IMR-90 (cell line): ENCODE results near the gene CAPN8. TPM values are rescaled to one million over a fixed set of nuclear protein-coding genes. Genes with fewer than 3 reads are reported as not detected.

Experiments used
- ATAC-seq: fragments of 200-7000 bp; cut with Tn5 transposase; 2 replicates; pipeline ENCODE4 v1.9.1; 2020; ENCODE audit warnings: low read depth, mild to moderate bottlenecking, moderate library complexity
- BruUV-seq: library from RNA; stranded (reverse); fragments of 400-500 nt; replicated peaks from 2 replicates; lab custom pipeline; 2021; lab: Mats Ljungman, UMichigan
- CTCF ChIA-PET: fragments of 300-600 bp; formaldehyde crosslinking; extraction: SDS; loops from one replicate; lab custom pipeline; 2021; ENCODE audit warnings: antibody characterized with exemption; lab: Yijun Ruan, JAX
- POLR2A ChIA-PET: fragments of 300-600 bp; sonication (Branson Sonifier 250); formaldehyde crosslinking; loops from one replicate; lab custom pipeline; 2022; ENCODE audit warnings: antibody characterized with exemption; ENCODE audit not compliant: unreplicated experiment; lab: Charles Lee
- DNase-seq: peaks from one replicate; pipeline ENCODE4 v3.0.0; 2013
- H2AFZ ChIP-seq: replicated peaks from 2 replicates; pipeline ENCODE3; 2013; ENCODE audit warnings: low read length, mild to moderate bottlenecking; ENCODE audit not compliant: poor library complexity
- H2AK5ac ChIP-seq: 2 replicates; pipeline ENCODE4 v1.6.1; 2013; ENCODE audit warnings: low read depth, low read length, inconsistent platforms
- H2AK9ac ChIP-seq: replicated peaks from 2 replicates; pipeline ENCODE3; 2013; ENCODE audit warnings: mild to moderate bottlenecking, low read depth, low read length, moderate library complexity; ENCODE audit not compliant: poor library complexity
- H2BK120ac ChIP-seq: 2 replicates; pipeline ENCODE4 v1.6.1; 2013; ENCODE audit warnings: low read depth, low read length, inconsistent platforms
- H2BK15ac ChIP-seq: 3 replicates; pipeline ENCODE4 v1.6.1; 2013; ENCODE audit warnings: low read depth, low read length, inconsistent platforms
- H2BK20ac ChIP-seq: 2 replicates; pipeline ENCODE4 v1.6.1; 2013; ENCODE audit warnings: low read depth, mild to moderate bottlenecking, inconsistent platforms, low read length, moderate library complexity
- H2BK5ac ChIP-seq: 2 replicates; pipeline ENCODE4 v1.6.1; 2013; ENCODE audit warnings: mild to moderate bottlenecking, low read depth, low read length, inconsistent platforms; ENCODE audit not compliant: poor library complexity, severe bottlenecking
- H3K14ac ChIP-seq: replicated peaks from 2 replicates; pipeline ENCODE4 v1.6.1; 2013; ENCODE audit warnings: low read depth, low read length, inconsistent platforms
- H3K18ac ChIP-seq: 2 replicates; pipeline ENCODE4 v1.6.1; 2013; ENCODE audit warnings: low read depth, low read length, control low read depth
- H3K23ac ChIP-seq: 2 replicates; pipeline ENCODE4 v1.6.1; 2013; ENCODE audit warnings: low read depth, low read length, inconsistent platforms
- H3K27ac ChIP-seq: 2 replicates; pipeline ENCODE4 v1.5.1; 2013; ENCODE audit warnings: mild to moderate bottlenecking, control low read depth, low read length; ENCODE audit not compliant: insufficient read depth
- H3K27me3 ChIP-seq: 2 replicates; pipeline ENCODE4 v1.6.1; 2013; ENCODE audit warnings: low read length; ENCODE audit not compliant: control insufficient read depth, insufficient read depth
- H3K36me3 ChIP-seq: 2 replicates; pipeline ENCODE4 v1.6.1; 2013; ENCODE audit warnings: low read length, mixed read lengths; ENCODE audit not compliant: control insufficient read depth, insufficient read depth
- H3K4ac ChIP-seq: 2 replicates; pipeline ENCODE4 v1.6.1; 2013; ENCODE audit warnings: low read depth, low read length, inconsistent platforms
- H3K4me1 ChIP-seq: 2 replicates; pipeline ENCODE4 v1.6.1; 2013; ENCODE audit warnings: low read length, mixed read lengths; ENCODE audit not compliant: control insufficient read depth, insufficient read depth
- H3K4me2 ChIP-seq: 2 replicates; pipeline ENCODE4 v1.6.1; 2013; ENCODE audit warnings: low read depth, mild to moderate bottlenecking, control low read depth, low read length, moderate library complexity
- H3K4me3 ChIP-seq: 2 replicates; pipeline ENCODE4 v1.5.1; 2013; ENCODE audit warnings: low read depth, mild to moderate bottlenecking, control low read depth, low read length, moderate library complexity; ENCODE audit not compliant: insufficient read depth
- H3K56ac ChIP-seq: 2 replicates; pipeline ENCODE4 v1.6.1; 2013; ENCODE audit warnings: low read length, inconsistent platforms; ENCODE audit not compliant: insufficient read depth; ENCODE audit errors: extremely low read depth
- H3K79me1 ChIP-seq, 2 experiments: 2 replicates each; pipeline ENCODE4 v1.6.1; 2013; ENCODE audit warnings: low read length in 2 of 2, inconsistent platforms in 1 of 2, low read depth in 1 of 2
- H3K9ac ChIP-seq: 2 replicates; pipeline ENCODE4 v1.6.1; 2013; ENCODE audit warnings: low read depth, low read length, control low read depth
- H3K9me1 ChIP-seq: 2 replicates; pipeline ENCODE4 v1.6.1; 2013; ENCODE audit warnings: low read length, inconsistent platforms; ENCODE audit not compliant: insufficient read depth
- H3K9me3 ChIP-seq: 2 replicates; pipeline ENCODE4 v1.6.1; 2013; ENCODE audit warnings: low read length; ENCODE audit not compliant: control insufficient read depth, insufficient read depth
- H4K20me1 ChIP-seq: 2 replicates; pipeline ENCODE4 v1.6.1; 2013; ENCODE audit warnings: low read length, inconsistent platforms; ENCODE audit not compliant: insufficient read depth
- H4K5ac ChIP-seq: 2 replicates; pipeline ENCODE4 v1.6.1; 2013; ENCODE audit warnings: mild to moderate bottlenecking, low read depth, low read length, control low read depth
- H4K8ac ChIP-seq, 2 experiments: 2 replicates each; pipeline ENCODE4 v1.6.1; 2013; ENCODE audit warnings: low read depth in 2 of 2, low read length in 2 of 2, control low read depth in 1 of 2, inconsistent platforms in 1 of 2
- H4K91ac ChIP-seq: 2 replicates; pipeline ENCODE4 v1.6.1; 2013; ENCODE audit warnings: low read depth, low read length, inconsistent platforms; ENCODE audit not compliant: insufficient read depth
- BHLHE40 ChIP-seq: fragments of 150-350 bp; IDR thresholded peaks from 2 replicates; pipeline ENCODE4 v1.6.1; 2016; ENCODE audit warnings: mild to moderate bottlenecking, low read depth, low read length
- CEBPB ChIP-seq: IDR thresholded peaks from 2 replicates; pipeline ENCODE4 v1.6.1; 2012; ENCODE audit warnings: low read depth, low read length, improper control_type of control experiment
- CHD1 ChIP-seq: IDR thresholded peaks from 2 replicates; pipeline ENCODE4 v1.6.1; 2012; ENCODE audit warnings: low read depth, low read length, improper control_type of control experiment
- CTCF ChIP-seq: conservative IDR thresholded peaks from 2 replicates; pipeline ENCODE4 v1.5.1; 2012; ENCODE audit warnings: mild to moderate bottlenecking, low read depth, low read length, improper control_type of control experiment
- ELK1 ChIP-seq: fragments of 150-350 bp; IDR thresholded peaks from 2 replicates; pipeline ENCODE4 v1.6.1; 2016; ENCODE audit warnings: low read depth, mild to moderate bottlenecking, low read length, moderate library complexity, borderline replicate concordance
- FOS ChIP-seq: fragments of 150-350 bp; IDR thresholded peaks from 2 replicates; pipeline ENCODE4 v1.6.1; 2016; ENCODE audit warnings: low read depth, low read length
- MAFK ChIP-seq: IDR thresholded peaks from 2 replicates; pipeline ENCODE4 v1.6.1; 2012; ENCODE audit warnings: low read depth, low read length, improper control_type of control experiment
- MAZ ChIP-seq: IDR thresholded peaks from 2 replicates; pipeline ENCODE4 v1.6.1; 2012; ENCODE audit warnings: low read depth, mild to moderate bottlenecking, low read length, improper control_type of control experiment, moderate library complexity, borderline replicate concordance
- MXI1 ChIP-seq: IDR thresholded peaks from 2 replicates; pipeline ENCODE4 v1.6.1; 2012; ENCODE audit warnings: low read depth, mild to moderate bottlenecking, low read length, moderate library complexity, borderline replicate concordance
- NFE2L2 ChIP-seq: fragments of 150-350 bp; IDR thresholded peaks from 2 replicates; pipeline ENCODE4 v1.6.1; 2016; ENCODE audit warnings: low read depth, mild to moderate bottlenecking, low read length
- POLR2A ChIP-seq: IDR thresholded peaks from 2 replicates; pipeline ENCODE4 v1.6.1; 2012; ENCODE audit warnings: mild to moderate bottlenecking, low read depth, low read length
- RAD21 ChIP-seq: IDR thresholded peaks from 2 replicates; pipeline ENCODE4 v1.6.1; 2012; ENCODE audit warnings: low read length, improper control_type of control experiment
- RCOR1 ChIP-seq: IDR thresholded peaks from 2 replicates; pipeline ENCODE4 v1.6.1; 2012; ENCODE audit warnings: mild to moderate bottlenecking, low read length, improper control_type of control experiment; ENCODE audit not compliant: insufficient replicate concordance
- RFX5 ChIP-seq: IDR thresholded peaks from 2 replicates; pipeline ENCODE4 v1.8.0; 2012; ENCODE audit warnings: low read depth, mild to moderate bottlenecking, low read length, moderate library complexity
- SMC3 ChIP-seq: fragments of 150-350 bp; IDR thresholded peaks from 2 replicates; pipeline ENCODE4 v1.6.1; 2016; ENCODE audit warnings: low read depth, mild to moderate bottlenecking, antibody characterized with exemption, low read length, moderate library complexity
- USF2 ChIP-seq: fragments of 150-350 bp; IDR thresholded peaks from 2 replicates; pipeline ENCODE4 v1.6.1; 2017; ENCODE audit warnings: mild to moderate bottlenecking, antibody characterized with exemption, low read length, low read depth
- whole genome bisulfite sequencing, 2 experiments: methylation state at CpG; one replicate each; pipeline versions ENCODE4 v1.1.5 to v1.1.7; 2013; ENCODE audit warnings: missing lambda C conversion rate in 2 of 2; ENCODE audit not compliant: insufficient read length in 1 of 2; ENCODE audit errors: extremely low coverage in 2 of 2; 5-methylcytosine and 5-hydroxymethylcytosine counted together
- dilution Hi-C: fragments of 300-500 bp; cut with HindIII; formaldehyde crosslinking; loops from one replicate; pipeline ENCODE4 v1.14.3; 2018; ENCODE audit warnings: low sequenced_read_pairs; ENCODE audit not compliant: unreplicated experiment
- in situ Hi-C: fragments of 300-500 bp; cut with MboI; formaldehyde crosslinking; loops from 3 replicates; pipeline ENCODE4 v1.14.3; 2019; ENCODE audit warnings: low sequenced_read_pairs, inconsistent platforms, mixed read lengths
- intact Hi-C: fragments of 100-400 bp; cut with micrococcal nuclease; formaldehyde crosslinking; loops from 2 replicates; pipeline ENCODE4 v1.10.0; 2022
- polyA plus RNA-seq, 3 experiments: library from polyadenylated mRNA; depleted of rRNA; stranded (reverse); fragments of >200 nt; gene quantifications; 2 replicates each; pipeline ENCODE4 v1.2.3, GENCODE V29; 2012; ENCODE audit warnings: low replicate concordance in 1 of 3
- total RNA-seq: library from RNA; depleted of rRNA; stranded (reverse); fragments of >200 nt; gene quantifications from 2 replicates; pipeline ENCODE4 v1.2.3, GENCODE V29; 2012

The CAPN8 gene
- total and polyA plus RNA-seq, 2 of the 4 experiments (the other 2 are of a cell fraction) = not detected

GRCh38 chr1:223714421-223714724 is 48.9 kb upstream of the CAPN8 start:
- no peak overlapping the region for H4K5ac ChIP-seq
- peaks cover 17 to 67% of the 10 kb centered on the region in 2 experiments for H3K79me1 ChIP-seq
- no peak overlapping the region for H3K56ac ChIP-seq
- H3K14ac ChIP-seq = peak overlapping the region; percentile 13
- DNase-seq = no peak
- H2AK5ac ChIP-seq = peak overlapping the region; percentile 84
- peak overlapping the region; percentile 99; the same call in 1 of the 2 replicates for H3K4me3 ChIP-seq
- H3K27ac ChIP-seq = peak overlapping the region; percentile 54
- H3K27me3 ChIP-seq = no peaks in the 10 kb centered on the region
- peak overlapping the region; percentile 98; the same call in 1 of the 2 replicates for H3K23ac ChIP-seq
- ATAC-seq = no peak
- H3K4me1 ChIP-seq = peaks cover 35% of the 10 kb centered on the region
- H2BK5ac ChIP-seq = peak overlapping the region; percentile 99
- CTCF ChIA-PET = no interaction called here
- H3K4me2 ChIP-seq = peak overlapping the region; percentile 90
- H2BK20ac ChIP-seq = peak overlapping the region; percentile 54; the same call in 1 of the 2 replicates
- POLR2A ChIA-PET = no interaction called here
- no peak overlapping the region; the same call in 1 of the 2 replicates for H3K18ac ChIP-seq
- peaks cover 41% of the 10 kb centered on the region for H4K20me1 ChIP-seq
- no peak overlapping the region for H2AFZ ChIP-seq
- H2AK9ac ChIP-seq = no peak overlapping the region
- dilution Hi-C loops = no loop called here
- H3K4ac ChIP-seq = peak overlapping the region; percentile 97
- BruUV-seq = no TSS peak
- H3K9me3 ChIP-seq = no peaks in the 10 kb centered on the region
- WGBS, 2 experiments = no CpG with 5 or more reads among the region's 2 CpGs
- H4K8ac ChIP-seq = peak overlapping the region; percentile 65 to 89; a peak in 3 of 4 replicates
- intact Hi-C loops = no loop called here
- H2BK15ac ChIP-seq = 0 out of 3 replicates have a peak overlapping the region, but pooled peaks have one; percentile 87
- peak overlapping the region; percentile 69; the same call in 1 of the 2 replicates for H3K9ac ChIP-seq
- peaks cover 20% of the 10 kb centered on the region for H3K36me3 ChIP-seq
- peak overlapping the region; percentile 88; the same call in 1 of the 2 replicates for H4K91ac ChIP-seq
- in situ Hi-C loops = no loop called here
- TF ChIP-seq POLR2A (no peak), ELK1 (no peak), BHLHE40 (no peak), USF2 (no peak), CHD1 (no peak), MAFK (no peak), NFE2L2 (no peak), MAZ (no peak), MXI1 (no peak), CEBPB (no peak), RAD21 (no peak), RCOR1 (no peak), SMC3 (no peak), RFX5 (no peak), FOS (no peak), CTCF (no peak)
- H3K9me1 ChIP-seq = peaks cover 12% of the 10 kb centered on the region
- peak overlapping the region; percentile 78; the same call in 1 of the 2 replicates for H2BK120ac ChIP-seq
